Measurements from ENCODE around the gene NXPH3. TPM values are rescaled to one million over a fixed set of nuclear protein-coding genes. Genes with fewer than 3 reads are reported as not detected.
A peak's percentile ranks its signal among the peaks of the same experiment; 100 is the strongest.

Gene NXPH3
- total RNA-seq, 4 donors from 2014 or later: 1.0 to 5.1 (median 1.2) TPM

GRCh38 chr17:49604314-49604869, 28.7 kb downstream of the NXPH3 start:
- Histone ChIP-seq H3K4me3 (replicated peaks in 1 of 3) (no peak overlapping the region), H3K36me3 (peaks cover 30 to 37% of the 10 kb centered on the region in 2 donors), H3K27me3 (no peaks in the 10 kb centered on the region), H3K4me1 (peaks cover 12 to 28% of the 10 kb centered on the region in 2 donors), H3K27ac (peak overlapping the region in 2 of 3 donors; percentile 41 to 61), H3K9me3 (no peaks in the 10 kb centered on the region)
- no peak for DNase-seq
- intact Hi-C loops (cut with DNase I): no loop called here
- TF ChIP-seq CTCF (IDR thresholded peaks at IDR 0.05): no peak
- TF ChIP-seq POLR2A (IDR thresholded peaks at IDR 0.05): no peak
- WGBS, 2 donors: 89 to 94% methylated on average over 7 of the region's 7 CpGs

GRCh38 chr17:49610883-49611584, 35.4 kb downstream of the NXPH3 start:
- 36 to 58% methylated on average over 5 of the region's 5 CpGs for WGBS, 2 donors
- intact Hi-C loops (cut with DNase I): no loop called here
- DNase-seq: peak; percentile 42 to 64

GRCh38 chr17:49612726-49613125, 37.1 kb downstream of the NXPH3 start:
- Histone ChIP-seq H3K36me3 (peaks cover 0 to 4% of the 10 kb centered on the region in 2 donors), H3K27ac (peak overlapping the region in 2 of 3 donors; percentile 20 to 73), H3K9me3 (no peaks in the 10 kb centered on the region), H3K27me3 (no peaks in the 10 kb centered on the region), H3K4me3 (replicated peaks in 1 of 3) (no peak overlapping the region), H3K4me1 (peaks cover 25 to 64% of the 10 kb centered on the region in 2 donors)
- intact Hi-C loops (cut with DNase I): no loop called here
- DNase-seq: no peak
- TF ChIP-seq CTCF (IDR thresholded peaks at IDR 0.05) (no peak), POLR2A (IDR thresholded peaks at IDR 0.05) (no peak)
- WGBS, 2 donors: 76 to 81% methylated on average over 1 of the region's 1 CpG

More at GRCh38 chr17:49610883-49611584, 35.4 kb downstream of the NXPH3 start:
- Histone ChIP-seq H3K9me3 (no peaks in the 10 kb centered on the region), H3K4me1 (peaks cover 17 to 49% of the 10 kb centered on the region in 2 donors), H3K27me3 (no peaks in the 10 kb centered on the region), H3K36me3 (peaks cover 7 to 12% of the 10 kb centered on the region in 2 donors), H3K4me3 (replicated peaks in 1 of 3) (no peak overlapping the region), H3K27ac (peak overlapping the region; percentile 54 to 73 (median 58))
- no peak for TF ChIP-seq POLR2A (IDR thresholded peaks at IDR 0.05)
- no peak for TF ChIP-seq CTCF (IDR thresholded peaks at IDR 0.05)

GRCh38 chr17:49613182-49613800, 37.6 kb downstream of the NXPH3 start:
- peaks cover under 1 to 7% of the 10 kb centered on the region in 2 donors for H3K36me3 ChIP-seq
- H3K4me1 ChIP-seq: peaks cover 25 to 64% of the 10 kb centered on the region in 2 donors
- TF ChIP-seq POLR2A (IDR thresholded peaks at IDR 0.05) (no peak), CTCF (IDR thresholded peaks at IDR 0.05) (no peak)
- H3K27ac ChIP-seq: peak overlapping the region in 1 of 3 donors; percentile 20
- DNase-seq: no peak
- no peaks in the 10 kb centered on the region for H3K9me3 ChIP-seq
- no peaks in the 10 kb centered on the region for H3K27me3 ChIP-seq
- H3K4me3 ChIP-seq (replicated peaks in 1 of 3): no peak overlapping the region
- 97 to 100% methylated on average over 1 of the region's 1 CpG for WGBS, 2 donors
- intact Hi-C loops (cut with DNase I): no loop called here

- Histone ChIP-seq H3K4me1 (peaks cover 19 to 46% of the 10 kb centered on the region in 2 donors), H3K36me3 (peaks cover 16 to 33% of the 10 kb centered on the region in 2 donors), H3K27ac (peak overlapping the region in 2 of 3 donors; percentile 41 to 45), H3K27me3 (no peaks in the 10 kb centered on the region), H3K4me3 (replicated peaks in 1 of 3) (no peak overlapping the region), H3K9me3 (no peaks in the 10 kb centered on the region)
- 81 to 84% methylated on average over 3 of the region's 3 CpGs for WGBS, 2 donors
- DNase-seq: no peak
- no peak for TF ChIP-seq POLR2A (IDR thresholded peaks at IDR 0.05)
- TF ChIP-seq CTCF (IDR thresholded peaks at IDR 0.05): peak in 2 of 6 experiments; percentile 3 to 13
- intact Hi-C loops (cut with DNase I): no loop called here
Measured at GRCh38 chr17:49616086-49616485, 40.4 kb downstream of the NXPH3 start.

Data from thyroid gland (tissue), 4 donors.